GM13977 (cell line): ENCODE data around the gene AKR1C4.
"Not testable (repeated sequence)": the region's sequence is repeated elsewhere in the genome, so short reads cannot be mapped to it uniquely, and the experiment has no call there.

Source experiments
- DNase-seq: peaks from one replicate; pipeline ENCODE4 v3.0.0; 2012; ENCODE audit warnings: low spot score
- CTCF ChIP-seq: IDR thresholded peaks from 2 replicates; pipeline ENCODE4 v1.5.1; 2012; ENCODE audit warnings: mild to moderate bottlenecking, control low read depth; ENCODE audit not compliant: insufficient read depth; ENCODE audit errors: extremely low read depth, missing control alignments
- in situ Hi-C: fragments of 300-500 bp; cut with MboI; formaldehyde crosslinking; loops from one replicate; pipeline ENCODE4 v1.12.0; 2022; ENCODE audit warnings: low sequenced_read_pairs, low pct_unique_long_range_greater_than_20kb, mixed read lengths, inconsistent platforms; ENCODE audit not compliant: unreplicated experiment

AKR1C4 gene

GRCh38 chr10:5155951-5156350 is 40.7 kb upstream of the AKR1C4 start:
- TF ChIP-seq CTCF, result no peak

GRCh38 chr10:5157501-5157900 is 39.1 kb upstream of the AKR1C4 start:
- TF ChIP-seq CTCF, result no peak
- DNase-seq, result no peak
- in situ Hi-C loops, result no loop called here

More at GRCh38 chr10:5155951-5156350, 40.7 kb upstream of the AKR1C4 start:
- DNase-seq, result no peak
- in situ Hi-C loops, result no loop called here

- in situ Hi-C loops, result no loop called here
- no peak for DNase-seq
- TF ChIP-seq CTCF, result no peak
These were observed 37.5 kb upstream of the AKR1C4 start for GRCh38 chr10:5159126-5159525.

- TF ChIP-seq CTCF, result no peak
- DNase-seq, result no peak
- in situ Hi-C loops, result no loop called here
These were observed 33.1 kb upstream of the AKR1C4 start for GRCh38 chr10:5163487-5163886.

- in situ Hi-C loops, result no loop called here
- DNase-seq, result no peak
- no peak for TF ChIP-seq CTCF
These were observed 30.9 kb upstream of the AKR1C4 start for GRCh38 chr10:5165738-5166137.

GRCh38 chr10:5168897-5169420 is 27.7 kb upstream of the AKR1C4 start:
- in situ Hi-C loops, result no loop called here
- no peak for DNase-seq
- no peak for TF ChIP-seq CTCF

- DNase-seq, in situ Hi-C loops: not testable (repeated sequence)
These were observed 21.1 kb upstream of the AKR1C4 start for GRCh38 chr10:5175581-5175980.

GRCh38 chr10:5180503-5180902 is 16.1 kb upstream of the AKR1C4 start:
- DNase-seq, in situ Hi-C loops: not testable (repeated sequence)
